Adrenal gland (tissue), 12 donors: ENCODE data around the gene COMMD1. TPM values are rescaled to one million over a fixed set of nuclear protein-coding genes. Genes with fewer than 3 reads are reported as not detected.

Experiments used
- DNase-seq, 7 donors: peaks; one replicate each; pipeline ENCODE4 v3.0.0-alpha.2; 2019 to 2020
- H3K27ac ChIP-seq, 5 donors: fragments of 200-600 bp; sonication (generic) in 4 of 5; 1 replicate in 3 of 5; 2 replicates in 2 of 5; pipeline versions ENCODE4 v1.5.1 to v1.8.0; 2016 to 2020; ENCODE audit warnings: mild to moderate bottlenecking in 1 of 5
- H3K27me3 ChIP-seq: fragments of 200-600 bp; 2 replicates; pipeline ENCODE4 v1.8.0; 2021
- H3K36me3 ChIP-seq, 2 donors: fragments of 200-600 bp; replicated peaks in 1 of 2; 1 replicate in 1 of 2; 2 replicates in 1 of 2; pipeline versions ENCODE4 v1.5.1 to v1.8.0; 2018 to 2022
- H3K4me1 ChIP-seq, 2 donors: fragments of 200-600 bp; replicated peaks in 1 of 2; 1 replicate in 1 of 2; 2 replicates in 1 of 2; pipeline versions ENCODE4 v1.5.1 to v1.8.0; 2018 to 2021
- H3K4me3 ChIP-seq, 4 donors: fragments of 200-600 bp; sonication (generic) in 3 of 4; one replicate each; pipeline ENCODE4 v1.5.1; 2016 to 2018
- H3K9me3 ChIP-seq, 3 donors: fragments of 200-600 bp; sonication (generic) in 1 of 3; replicated peaks in 1 of 3; 1 replicate in 2 of 3; 2 replicates in 1 of 3; pipeline versions ENCODE4 v1.5.1 to v1.8.0; 2016 to 2021
- POLR2A ChIP-seq, 2 donors: fragments of 450-650 bp; IDR thresholded peaks; one replicate each; pipeline ENCODE4 v1.6.1; 2017; ENCODE audit warnings: antibody characterized with exemption in 2 of 2, mild to moderate bottlenecking in 2 of 2, moderate library complexity in 1 of 2
- WGBS, 4 donors: extraction: QIAGEN DNeasy Blood & Tissue Kit in 2 of 4; methylation state at CpG; one replicate each; pipeline versions ENCODE4 v1.1.5 to v1.1.7; 2013 to 2017; 5-methylcytosine and 5-hydroxymethylcytosine counted together
- intact Hi-C, 2 donors: fragments of 100-400 bp; cut with DNase I; formaldehyde crosslinking; loops; one replicate each; pipeline versions ENCODE4 v1.14.1 to v1.15.0; 2022 to 2023
- polyA plus RNA-seq, 3 donors: library from polyadenylated mRNA; stranded (reverse); fragments of 200-250 nt in 2 of 3; fragments of 350-450 nt in 1 of 3; fragmentation: Illumina TruSeq in 1 of 3; extraction: RNeasy Lipid Tissue Mini Kit (QIAGEN cat#74804) in 1 of 3; gene quantifications; one replicate each; pipeline ENCODE4 v1.2.3, GENCODE V29; 2013 to 2014
- total RNA-seq, 9 donors: library from RNA; depleted of rRNA in 4 of 9; stranded (reverse); fragments of >200 nt in 4 of 9; fragments of 120-200 nt in 1 of 9; fragmentation: NEBNext Ultra II Directional in 1 of 9; extraction: Animal tissue kit (Norgen Biotek cat#: 25700) in 1 of 9; gene quantifications; one replicate each; pipeline versions ENCODE4 v1.1.0 to v1.2.4, GENCODE V29; 2013 to 2023
- TF ChIP-seq, protein P1 (sequence below), 6 experiments: fragments of 450-650 bp in 4 of 6; fragments of 200-600 bp in 2 of 6; sonication (generic) in 1 of 6; IDR thresholded peaks; 1 replicate in 5 of 6; 2 replicates in 1 of 6; pipeline versions ENCODE4 v1.5.1 to v1.8.0; 2016 to 2021; ENCODE audit warnings: antibody characterized with exemption in 6 of 6, mild to moderate bottlenecking in 2 of 6, moderate library complexity in 1 of 6
- donor health status: healthy with polysubstance abuse.
- donor health status: Bipolar disorder and iron deficiency.
- donor health status: DM: yes; HTN: yes; CAD: no.
- donor health status: DM: no; HTN: no; CAD: no.
- donor health status: DM: no; HTN: no; CAD: no.
- donor health status: DM: yes; HTN: yes; CAD: no.

The COMMD1 gene
- total and polyA plus RNA-seq, 12 donors, result 35.5 to 89.9 (median 55.4) TPM

DNA sequence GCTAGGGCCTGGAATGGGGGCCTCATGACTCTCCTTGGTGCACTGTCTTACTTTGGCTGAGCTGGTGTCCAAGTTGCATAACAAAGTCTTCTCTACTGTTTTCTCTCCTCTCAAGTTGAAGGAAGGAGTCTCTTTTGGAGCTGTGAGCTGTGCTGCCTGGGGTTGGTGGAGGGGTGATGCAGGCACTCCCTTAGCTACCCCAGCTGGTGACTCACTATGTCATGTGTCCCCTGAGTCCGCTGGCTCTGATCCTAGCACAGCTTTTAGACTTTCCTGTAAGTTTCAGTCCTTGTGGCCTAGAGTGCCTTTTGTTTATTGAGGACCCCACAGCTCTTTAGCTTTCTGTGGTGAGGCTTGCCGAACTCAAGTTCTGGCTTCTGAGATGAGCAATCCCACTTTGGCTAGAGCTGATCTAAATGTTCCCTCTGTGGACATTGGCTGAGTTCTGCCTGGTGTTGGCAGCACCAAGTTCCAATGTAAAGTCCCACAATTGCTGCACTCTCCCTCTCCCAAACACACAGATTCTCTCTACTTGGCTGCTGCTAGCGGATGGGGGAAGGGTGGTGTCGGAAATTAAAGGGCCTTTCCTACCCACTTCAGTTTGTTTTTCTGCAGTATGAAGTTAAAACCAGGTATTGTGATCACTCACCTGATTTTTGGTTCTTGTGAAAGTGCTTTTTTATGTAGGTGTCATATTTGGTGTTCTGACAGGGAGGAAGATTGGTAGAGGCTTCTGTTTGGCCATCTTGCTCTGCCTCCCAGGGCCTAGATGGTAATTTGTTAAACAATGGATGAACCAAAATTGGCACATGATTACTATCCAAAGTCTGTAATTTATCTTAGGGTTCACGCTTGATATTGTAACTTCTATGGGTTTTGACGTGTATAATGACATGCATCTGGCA is 83.2 kb downstream of the COMMD1 start:
- H3K9me3 ChIP-seq, result no peaks in the 10 kb centered on the region
- DNase-seq, result no peak
- H3K4me3 ChIP-seq, result no peak overlapping the region
- TF ChIP-seq, protein P1, sequence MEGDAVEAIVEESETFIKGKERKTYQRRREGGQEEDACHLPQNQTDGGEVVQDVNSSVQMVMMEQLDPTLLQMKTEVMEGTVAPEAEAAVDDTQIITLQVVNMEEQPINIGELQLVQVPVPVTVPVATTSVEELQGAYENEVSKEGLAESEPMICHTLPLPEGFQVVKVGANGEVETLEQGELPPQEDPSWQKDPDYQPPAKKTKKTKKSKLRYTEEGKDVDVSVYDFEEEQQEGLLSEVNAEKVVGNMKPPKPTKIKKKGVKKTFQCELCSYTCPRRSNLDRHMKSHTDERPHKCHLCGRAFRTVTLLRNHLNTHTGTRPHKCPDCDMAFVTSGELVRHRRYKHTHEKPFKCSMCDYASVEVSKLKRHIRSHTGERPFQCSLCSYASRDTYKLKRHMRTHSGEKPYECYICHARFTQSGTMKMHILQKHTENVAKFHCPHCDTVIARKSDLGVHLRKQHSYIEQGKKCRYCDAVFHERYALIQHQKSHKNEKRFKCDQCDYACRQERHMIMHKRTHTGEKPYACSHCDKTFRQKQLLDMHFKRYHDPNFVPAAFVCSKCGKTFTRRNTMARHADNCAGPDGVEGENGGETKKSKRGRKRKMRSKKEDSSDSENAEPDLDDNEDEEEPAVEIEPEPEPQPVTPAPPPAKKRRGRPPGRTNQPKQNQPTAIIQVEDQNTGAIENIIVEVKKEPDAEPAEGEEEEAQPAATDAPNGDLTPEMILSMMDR (IDR thresholded peaks at IDR 0.05), result no peak
- TF ChIP-seq POLR2A (IDR thresholded peaks at IDR 0.05), result no peak
- H3K36me3 ChIP-seq, result no peaks in the 10 kb centered on the region
- H3K27me3 ChIP-seq, result no peaks in the 10 kb centered on the region
- no peak overlapping the region for H3K27ac ChIP-seq
- no peaks in the 10 kb centered on the region for H3K4me1 ChIP-seq
- intact Hi-C loops, result no loop called here
- WGBS, 4 donors, result 83 to 97% (median 93%) methylated on average over 6 of the region's 6 CpGs

DNA sequence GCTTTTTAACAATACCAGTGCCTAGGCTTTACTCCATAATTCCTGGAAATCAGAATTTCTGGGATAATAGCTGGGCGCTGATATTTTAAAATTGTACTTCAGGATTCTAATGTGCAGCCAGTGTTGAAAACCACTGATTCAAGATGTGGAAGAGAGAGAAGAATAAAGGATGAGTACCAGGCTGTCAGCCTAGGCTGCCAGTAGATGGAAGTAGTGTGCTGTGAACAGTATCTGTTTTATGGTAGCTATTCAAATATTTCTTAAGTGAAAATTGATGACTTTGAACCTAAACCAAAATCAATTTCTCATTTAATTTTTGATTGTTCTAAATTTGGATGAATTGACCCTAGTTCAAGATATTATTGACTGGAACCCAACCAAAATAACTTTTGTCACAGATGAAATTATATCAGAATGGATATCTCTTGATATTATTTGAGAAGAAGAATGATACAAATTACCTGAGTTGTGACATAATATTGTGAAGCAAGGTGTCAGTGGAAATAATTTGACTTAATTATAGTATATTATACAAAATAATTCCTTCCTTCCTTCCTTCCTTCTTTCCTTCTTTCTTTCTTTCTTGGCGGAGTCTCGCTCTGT is 88.0 kb downstream of the COMMD1 start:
- Histone ChIP-seq H3K9me3 (no peaks in the 10 kb centered on the region), H3K4me3 (no peak overlapping the region), H3K27ac (no peak overlapping the region), H3K4me1 (no peaks in the 10 kb centered on the region), H3K36me3 (no peaks in the 10 kb centered on the region), H3K27me3 (no peaks in the 10 kb centered on the region)
- WGBS, 4 donors, result 60 to 69% (median 65%) methylated on average over 3 of the region's 3 CpGs
- intact Hi-C loops, result loop anchor here (5.0 to 10.0 kb wide), 2 partner anchors 419 to 421 kb away; no protein-coding TSS in a partner anchor
- peak; percentile 26 to 66 (median 39) for DNase-seq
- TF ChIP-seq, protein P1 (IDR thresholded peaks at IDR 0.05), result peak; percentile 51 to 81 (median 74)
- no peak for TF ChIP-seq POLR2A (IDR thresholded peaks at IDR 0.05)

DNA sequence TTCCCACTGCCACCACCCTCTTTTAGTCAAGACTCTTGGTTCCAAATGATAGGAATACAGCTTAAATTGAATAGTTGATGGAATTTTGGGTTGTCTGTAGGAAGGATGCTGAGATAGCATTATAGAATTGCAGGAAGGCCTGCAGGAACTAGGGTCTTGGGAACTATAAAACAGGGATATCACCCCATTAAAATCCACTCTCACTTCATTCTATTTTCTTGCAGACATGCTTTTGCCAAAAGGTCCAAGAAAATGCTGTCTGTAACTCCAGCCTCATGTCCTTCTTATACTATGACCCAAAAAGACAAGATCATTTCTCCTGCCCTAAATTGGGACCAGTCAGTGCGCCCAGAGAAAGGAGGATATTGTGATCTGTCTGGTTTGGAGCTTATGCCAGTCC is 89.1 kb downstream of the COMMD1 start:
- no peak for DNase-seq
- H3K4me1 ChIP-seq, result no peaks in the 10 kb centered on the region
- no peaks in the 10 kb centered on the region for H3K9me3 ChIP-seq
- intact Hi-C loops, result loop anchor here (5.0 to 10.0 kb wide), 2 partner anchors 418 to 420 kb away; no protein-coding TSS in a partner anchor
- H3K27me3 ChIP-seq, result no peaks in the 10 kb centered on the region
- WGBS, 4 donors, result 93 to 100% (median 100%) methylated on average over 1 of the region's 1 CpG
- H3K36me3 ChIP-seq, result no peaks in the 10 kb centered on the region
- TF ChIP-seq, protein P1 (IDR thresholded peaks at IDR 0.05), result no peak
- TF ChIP-seq POLR2A (IDR thresholded peaks at IDR 0.05), result no peak
- no peak overlapping the region for H3K27ac ChIP-seq
- H3K4me3 ChIP-seq, result no peak overlapping the region

DNA sequence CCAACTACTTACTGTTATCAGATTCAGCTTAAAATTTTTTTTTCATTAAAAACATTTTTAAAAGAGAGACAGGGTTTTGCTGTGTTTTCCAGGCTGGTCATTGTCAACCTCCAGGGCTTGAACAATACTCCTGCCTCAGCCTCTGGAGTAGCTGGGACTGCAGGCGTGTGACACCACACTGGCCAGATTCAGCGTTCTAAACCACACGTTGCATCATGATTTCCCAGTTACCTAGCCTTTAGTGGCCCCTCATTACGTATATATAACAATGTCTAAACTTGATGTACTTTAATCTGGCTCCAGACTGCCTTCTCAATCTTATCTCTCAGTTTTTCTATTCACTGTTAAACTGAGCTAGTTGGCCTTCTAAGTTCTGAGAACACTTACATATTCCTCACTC is 89.6 kb downstream of the COMMD1 start:
- TF ChIP-seq, protein P1 (IDR thresholded peaks at IDR 0.05), result no peak
- no peak for TF ChIP-seq POLR2A (IDR thresholded peaks at IDR 0.05)
- no peaks in the 10 kb centered on the region for H3K27me3 ChIP-seq
- H3K27ac ChIP-seq, result no peak overlapping the region
- no peak for DNase-seq
- no peaks in the 10 kb centered on the region for H3K36me3 ChIP-seq
- H3K9me3 ChIP-seq, result no peaks in the 10 kb centered on the region
- no peaks in the 10 kb centered on the region for H3K4me1 ChIP-seq
- WGBS, 4 donors, result 74 to 92% (median 87%) methylated on average over 4 of the region's 4 CpGs
- no peak overlapping the region for H3K4me3 ChIP-seq
- intact Hi-C loops, result loop anchor here in 1 of 2 donors (10.0 kb wide), 1 partner anchor 420 kb away; no protein-coding TSS in a partner anchor
